IMR-90 (cell line): Measurements from ENCODE around the gene CFAP92. TPM values are rescaled to one million over a fixed set of nuclear protein-coding genes. Genes with fewer than 3 reads are reported as not detected.

Experiments used
- ATAC-seq: fragments of 200-7000 bp; cut with Tn5 transposase; 2 replicates; pipeline ENCODE4 v1.9.1; 2020; ENCODE audit warnings: low read depth, mild to moderate bottlenecking, moderate library complexity
- BruUV-seq: library from RNA; stranded (reverse); fragments of 400-500 nt; replicated peaks from 2 replicates; lab custom pipeline; 2021; lab: Mats Ljungman, UMichigan
- CTCF ChIA-PET: fragments of 300-600 bp; formaldehyde crosslinking; extraction: SDS; loops from one replicate; lab custom pipeline; 2021; ENCODE audit warnings: antibody characterized with exemption; lab: Yijun Ruan, JAX
- POLR2A ChIA-PET: fragments of 300-600 bp; sonication (Branson Sonifier 250); formaldehyde crosslinking; loops from one replicate; lab custom pipeline; 2022; ENCODE audit warnings: antibody characterized with exemption; ENCODE audit not compliant: unreplicated experiment; lab: Charles Lee
- DNase-seq: peaks from one replicate; pipeline ENCODE4 v3.0.0; 2013
- H2AFZ ChIP-seq: replicated peaks from 2 replicates; pipeline ENCODE3; 2013; ENCODE audit warnings: low read length, mild to moderate bottlenecking; ENCODE audit not compliant: poor library complexity
- H2AK5ac ChIP-seq: 2 replicates; pipeline ENCODE4 v1.6.1; 2013; ENCODE audit warnings: low read depth, low read length, inconsistent platforms
- H2AK9ac ChIP-seq: replicated peaks from 2 replicates; pipeline ENCODE3; 2013; ENCODE audit warnings: mild to moderate bottlenecking, low read depth, low read length, moderate library complexity; ENCODE audit not compliant: poor library complexity
- H2BK120ac ChIP-seq: 2 replicates; pipeline ENCODE4 v1.6.1; 2013; ENCODE audit warnings: low read depth, low read length, inconsistent platforms
- H2BK15ac ChIP-seq: 3 replicates; pipeline ENCODE4 v1.6.1; 2013; ENCODE audit warnings: low read depth, low read length, inconsistent platforms
- H2BK20ac ChIP-seq: 2 replicates; pipeline ENCODE4 v1.6.1; 2013; ENCODE audit warnings: low read depth, mild to moderate bottlenecking, inconsistent platforms, low read length, moderate library complexity
- H2BK5ac ChIP-seq: 2 replicates; pipeline ENCODE4 v1.6.1; 2013; ENCODE audit warnings: mild to moderate bottlenecking, low read depth, low read length, inconsistent platforms; ENCODE audit not compliant: poor library complexity, severe bottlenecking
- H3K14ac ChIP-seq: replicated peaks from 2 replicates; pipeline ENCODE4 v1.6.1; 2013; ENCODE audit warnings: low read depth, low read length, inconsistent platforms
- H3K18ac ChIP-seq: 2 replicates; pipeline ENCODE4 v1.6.1; 2013; ENCODE audit warnings: low read depth, low read length, control low read depth
- H3K23ac ChIP-seq: 2 replicates; pipeline ENCODE4 v1.6.1; 2013; ENCODE audit warnings: low read depth, low read length, inconsistent platforms
- H3K27ac ChIP-seq: 2 replicates; pipeline ENCODE4 v1.5.1; 2013; ENCODE audit warnings: mild to moderate bottlenecking, control low read depth, low read length; ENCODE audit not compliant: insufficient read depth
- H3K27me3 ChIP-seq: 2 replicates; pipeline ENCODE4 v1.6.1; 2013; ENCODE audit warnings: low read length; ENCODE audit not compliant: control insufficient read depth, insufficient read depth
- H3K36me3 ChIP-seq: 2 replicates; pipeline ENCODE4 v1.6.1; 2013; ENCODE audit warnings: low read length, mixed read lengths; ENCODE audit not compliant: control insufficient read depth, insufficient read depth
- H3K4ac ChIP-seq: 2 replicates; pipeline ENCODE4 v1.6.1; 2013; ENCODE audit warnings: low read depth, low read length, inconsistent platforms
- H3K4me1 ChIP-seq: 2 replicates; pipeline ENCODE4 v1.6.1; 2013; ENCODE audit warnings: low read length, mixed read lengths; ENCODE audit not compliant: control insufficient read depth, insufficient read depth
- H3K4me2 ChIP-seq: 2 replicates; pipeline ENCODE4 v1.6.1; 2013; ENCODE audit warnings: low read depth, mild to moderate bottlenecking, control low read depth, low read length, moderate library complexity
- H3K4me3 ChIP-seq: 2 replicates; pipeline ENCODE4 v1.5.1; 2013; ENCODE audit warnings: low read depth, mild to moderate bottlenecking, control low read depth, low read length, moderate library complexity; ENCODE audit not compliant: insufficient read depth
- H3K56ac ChIP-seq: 2 replicates; pipeline ENCODE4 v1.6.1; 2013; ENCODE audit warnings: low read length, inconsistent platforms; ENCODE audit not compliant: insufficient read depth; ENCODE audit errors: extremely low read depth
- H3K79me1 ChIP-seq, 2 experiments: 2 replicates each; pipeline ENCODE4 v1.6.1; 2013; ENCODE audit warnings: low read length in 2 of 2, inconsistent platforms in 1 of 2, low read depth in 1 of 2
- H3K9ac ChIP-seq: 2 replicates; pipeline ENCODE4 v1.6.1; 2013; ENCODE audit warnings: low read depth, low read length, control low read depth
- H3K9me1 ChIP-seq: 2 replicates; pipeline ENCODE4 v1.6.1; 2013; ENCODE audit warnings: low read length, inconsistent platforms; ENCODE audit not compliant: insufficient read depth
- H3K9me3 ChIP-seq: 2 replicates; pipeline ENCODE4 v1.6.1; 2013; ENCODE audit warnings: low read length; ENCODE audit not compliant: control insufficient read depth, insufficient read depth
- H4K20me1 ChIP-seq: 2 replicates; pipeline ENCODE4 v1.6.1; 2013; ENCODE audit warnings: low read length, inconsistent platforms; ENCODE audit not compliant: insufficient read depth
- H4K5ac ChIP-seq: 2 replicates; pipeline ENCODE4 v1.6.1; 2013; ENCODE audit warnings: mild to moderate bottlenecking, low read depth, low read length, control low read depth
- H4K8ac ChIP-seq, 2 experiments: 2 replicates each; pipeline ENCODE4 v1.6.1; 2013; ENCODE audit warnings: low read depth in 2 of 2, low read length in 2 of 2, control low read depth in 1 of 2, inconsistent platforms in 1 of 2
- H4K91ac ChIP-seq: 2 replicates; pipeline ENCODE4 v1.6.1; 2013; ENCODE audit warnings: low read depth, low read length, inconsistent platforms; ENCODE audit not compliant: insufficient read depth
- CHD1 ChIP-seq: IDR thresholded peaks from 2 replicates; pipeline ENCODE4 v1.6.1; 2012; ENCODE audit warnings: low read depth, low read length, improper control_type of control experiment
- ELK1 ChIP-seq: fragments of 150-350 bp; IDR thresholded peaks from 2 replicates; pipeline ENCODE4 v1.6.1; 2016; ENCODE audit warnings: low read depth, mild to moderate bottlenecking, low read length, moderate library complexity, borderline replicate concordance
- MAFK ChIP-seq: IDR thresholded peaks from 2 replicates; pipeline ENCODE4 v1.6.1; 2012; ENCODE audit warnings: low read depth, low read length, improper control_type of control experiment
- MXI1 ChIP-seq: IDR thresholded peaks from 2 replicates; pipeline ENCODE4 v1.6.1; 2012; ENCODE audit warnings: low read depth, mild to moderate bottlenecking, low read length, moderate library complexity, borderline replicate concordance
- RFX5 ChIP-seq: IDR thresholded peaks from 2 replicates; pipeline ENCODE4 v1.8.0; 2012; ENCODE audit warnings: low read depth, mild to moderate bottlenecking, low read length, moderate library complexity
- SMC3 ChIP-seq: fragments of 150-350 bp; IDR thresholded peaks from 2 replicates; pipeline ENCODE4 v1.6.1; 2016; ENCODE audit warnings: low read depth, mild to moderate bottlenecking, antibody characterized with exemption, low read length, moderate library complexity
- WGBS, 2 experiments: methylation state at CpG; one replicate each; pipeline versions ENCODE4 v1.1.5 to v1.1.7; 2013; ENCODE audit warnings: missing lambda C conversion rate in 2 of 2; ENCODE audit not compliant: insufficient read length in 1 of 2; ENCODE audit errors: extremely low coverage in 2 of 2; 5-methylcytosine and 5-hydroxymethylcytosine counted together
- dilution Hi-C: fragments of 300-500 bp; cut with HindIII; formaldehyde crosslinking; loops from one replicate; pipeline ENCODE4 v1.14.3; 2018; ENCODE audit warnings: low sequenced_read_pairs; ENCODE audit not compliant: unreplicated experiment
- in situ Hi-C: fragments of 300-500 bp; cut with MboI; formaldehyde crosslinking; loops from 3 replicates; pipeline ENCODE4 v1.14.3; 2019; ENCODE audit warnings: low sequenced_read_pairs, inconsistent platforms, mixed read lengths
- intact Hi-C: fragments of 100-400 bp; cut with micrococcal nuclease; formaldehyde crosslinking; loops from 2 replicates; pipeline ENCODE4 v1.10.0; 2022
- polyA plus RNA-seq, 3 experiments: library from polyadenylated mRNA; depleted of rRNA; stranded (reverse); fragments of >200 nt; gene quantifications; 2 replicates each; pipeline ENCODE4 v1.2.3, GENCODE V29; 2012; ENCODE audit warnings: low replicate concordance in 1 of 3
- total RNA-seq: library from RNA; depleted of rRNA; stranded (reverse); fragments of >200 nt; gene quantifications from 2 replicates; pipeline ENCODE4 v1.2.3, GENCODE V29; 2012

CFAP92 gene
- total and polyA plus RNA-seq, 2 of the 4 experiments (the other 2 are of a cell fraction): not detected

GRCh38 chr3:128987302-128988100 is 6.4 kb downstream of the CFAP92 start:
- in situ Hi-C loops (no loop called here), dilution Hi-C loops (no loop called here)

More at GRCh38 chr3:128987302-128988100, 6.4 kb downstream of the CFAP92 start:
- Histone ChIP-seq H3K14ac (no peak overlapping the region), H3K9me3 (no peaks in the 10 kb centered on the region), H2BK20ac (no peak overlapping the region), H3K79me1 (no peaks in the 10 kb centered on the region), H4K20me1 (no peaks in the 10 kb centered on the region), H3K27me3 (peaks cover 14% of the 10 kb centered on the region), H3K9ac (no peak overlapping the region), H3K23ac (no peak overlapping the region), H4K5ac (no peak overlapping the region), H2BK5ac (no peak overlapping the region), H2BK15ac (no peak overlapping the region), H3K18ac (no peak overlapping the region), H2AK9ac (no peak overlapping the region), H3K4me1 (peaks cover 3% of the 10 kb centered on the region; the same call in 1 of the 2 replicates), H2AK5ac (no peak overlapping the region), H3K4ac (no peak overlapping the region), H2BK120ac (no peak overlapping the region), H3K9me1 (no peaks in the 10 kb centered on the region), H4K91ac (no peak overlapping the region), H2AFZ (no peak overlapping the region), H4K8ac (no peak overlapping the region), H3K36me3 (no peaks in the 10 kb centered on the region), H3K4me3 (no peak overlapping the region), H3K56ac (no peak overlapping the region), H3K4me2 (no peak overlapping the region), H3K27ac (no peak overlapping the region)
- no TSS peak for BruUV-seq
- ATAC-seq (no peak), DNase-seq (no peak)
- WGBS, 2 experiments: 100% methylated on average over 3 of the region's 15 CpGs; no CpG with 5 or more reads in 1 of the 2 experiments
- TF ChIP-seq SMC3 (no peak), ELK1 (no peak), MAFK (no peak), MXI1 (no peak), RFX5 (no peak), CHD1 (no peak)
- ChIA-PET POLR2A (no interaction called here), CTCF (interaction anchor here (0.7 kb wide), 1 partner anchor 17 kb away, joined by 4 read pairs; no protein-coding TSS in a partner anchor)
- intact Hi-C loops: no loop called here
